HPDE6-E6E7 (cell line): ENCODE measurements around the gene RIPOR3.
"Not testable (repeated sequence)": the region's sequence is repeated elsewhere in the genome, so short reads cannot be mapped to it uniquely, and the experiment has no call there.

Experiments used
- DNase-seq: peaks from one replicate; pipeline ENCODE4 v3.0.0; 2011; ENCODE audit warnings: missing footprints; ENCODE audit errors: extremely low spot score

The RIPOR3 gene

DNA sequence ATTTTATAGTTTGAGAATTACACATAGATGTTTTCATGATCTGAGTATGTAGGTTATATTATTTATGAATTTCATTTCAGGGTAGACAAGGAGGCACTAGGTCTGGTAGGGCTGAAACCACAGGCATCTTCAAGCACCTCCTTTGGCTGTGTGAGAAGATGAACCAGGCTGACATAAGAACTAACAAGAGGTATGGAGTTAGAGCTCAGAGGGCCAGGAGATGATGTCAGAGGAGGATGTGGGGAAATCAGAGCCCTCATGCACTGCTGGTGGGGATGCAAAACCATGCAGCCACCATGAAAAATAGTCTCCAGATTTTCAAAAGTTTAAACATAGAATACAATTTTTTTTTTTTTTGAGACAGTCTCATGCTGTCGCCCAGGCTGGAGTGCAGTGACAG is 13.6 kb upstream of the RIPOR3 start:
- DNase-seq: no peak

- DNase-seq: no peak
Measured at GRCh38 chr20:50704514-50704913, 13.2 kb upstream of the RIPOR3 start.

- DNase-seq: not testable (repeated sequence)
Measured at GRCh38 chr20:50703651-50704438, 12.5 kb upstream of the RIPOR3 start.

DNA sequence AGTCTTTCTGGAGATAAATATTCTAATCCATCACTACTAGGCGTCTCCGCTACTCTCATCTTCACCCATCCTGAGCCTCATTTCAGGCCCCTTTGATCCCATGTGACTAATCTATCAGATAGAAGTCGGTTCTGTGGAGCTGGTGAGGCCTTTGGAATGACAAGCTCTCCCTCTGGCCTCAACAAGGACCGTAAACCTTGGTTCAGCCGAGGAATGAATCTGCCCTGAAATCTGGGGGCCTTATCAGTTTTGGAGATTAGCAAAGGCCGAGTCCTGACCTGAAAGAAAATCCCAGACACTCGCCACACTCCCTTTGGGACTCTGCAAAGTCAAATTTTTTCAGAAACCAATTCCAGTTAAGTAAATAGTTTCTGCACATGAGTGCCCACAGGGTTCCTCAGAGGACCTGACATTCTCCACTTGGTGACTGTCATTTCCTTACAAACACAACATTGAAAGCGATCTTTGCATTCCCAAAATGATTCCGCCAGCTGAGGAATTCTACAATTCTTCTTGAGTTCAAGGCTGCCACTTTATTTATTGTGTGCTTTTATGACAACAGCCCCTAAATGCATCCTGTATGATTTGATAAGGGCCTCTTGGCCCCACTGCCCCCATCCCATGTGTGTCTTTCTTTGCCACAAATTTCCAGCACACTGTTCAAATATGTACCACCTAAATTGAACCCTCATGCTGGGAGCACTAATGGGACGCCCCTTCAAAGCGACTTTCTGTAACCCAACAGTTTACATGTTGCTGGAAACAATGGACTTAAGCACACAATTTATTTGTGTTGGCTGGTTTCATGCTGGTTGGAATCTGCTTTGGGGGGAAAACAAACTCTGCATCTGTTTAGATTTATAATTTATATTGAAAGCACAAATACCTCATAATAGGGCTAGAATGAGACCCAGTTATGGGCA is 10.0 kb upstream of the RIPOR3 start:
- DNase-seq: no peak

DNA sequence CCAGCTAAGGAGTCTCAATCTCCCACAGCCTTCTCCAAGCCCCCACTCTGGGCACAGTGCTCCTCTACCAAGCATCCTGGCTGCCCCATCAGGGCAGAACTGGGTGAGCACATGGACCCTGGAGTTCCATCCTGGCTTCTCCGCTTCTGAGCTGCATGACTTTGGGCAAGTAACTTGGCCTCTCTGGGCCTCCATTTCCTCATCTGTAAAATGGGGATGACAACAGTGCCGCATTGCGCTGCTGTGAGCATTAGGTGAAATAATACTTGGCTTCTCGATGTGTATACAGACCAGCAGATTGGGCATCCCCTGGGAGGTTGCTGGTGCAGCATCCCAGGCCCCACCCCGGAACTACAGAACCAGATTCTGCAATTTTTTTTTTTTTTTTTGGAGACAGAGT is 8.3 kb upstream of the RIPOR3 start:
- DNase-seq: no peak

- DNase-seq: not testable (repeated sequence)
Measured at GRCh38 chr20:50698255-50698654, 6.9 kb upstream of the RIPOR3 start.

- DNase-seq: no peak
Measured at GRCh38 chr20:50695135-50695872, 4.0 kb upstream of the RIPOR3 start.

DNA sequence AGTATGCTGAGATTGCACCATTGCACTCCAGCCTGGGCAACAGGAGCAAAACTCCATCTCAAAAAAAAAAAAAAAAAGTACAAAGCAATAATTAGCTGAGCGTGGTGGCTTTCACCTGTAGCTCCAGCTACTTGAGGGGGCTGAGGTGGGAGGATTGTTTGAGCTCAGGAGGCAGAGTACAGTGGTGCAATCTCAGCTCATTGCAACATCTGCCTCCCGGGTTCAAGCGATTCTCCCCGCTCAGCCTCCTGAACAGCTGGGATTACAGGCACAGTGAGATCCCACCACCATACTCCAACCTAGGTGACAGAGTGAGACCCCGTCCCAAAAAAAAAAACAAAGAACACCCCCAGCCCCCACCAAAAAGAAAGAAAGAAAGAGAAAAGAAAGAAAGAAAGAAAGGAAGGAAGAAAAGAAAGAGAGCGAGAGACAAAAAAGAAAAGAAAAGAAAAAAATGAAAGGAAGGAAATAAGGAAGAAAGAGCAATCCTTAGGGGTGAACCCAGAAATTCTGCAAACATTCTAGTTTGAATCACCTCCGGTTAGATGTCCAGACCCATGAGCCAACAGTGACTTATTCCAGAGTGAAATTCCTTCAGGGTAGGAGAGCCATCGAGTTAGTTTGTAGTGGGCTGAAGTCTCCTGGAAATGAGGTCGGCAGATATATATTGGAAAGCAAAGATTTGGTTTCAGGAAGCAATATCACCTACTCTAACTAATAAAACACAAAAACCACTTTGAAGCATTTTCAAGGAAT is 3.2 kb upstream of the RIPOR3 start:
- no peak for DNase-seq

GRCh38 chr20:50693001-50693400 is 1.7 kb upstream of the RIPOR3 start:
- no peak for DNase-seq

GRCh38 chr20:50692552-50692933 is 1.2 kb upstream of the RIPOR3 start:
- no peak for DNase-seq

DNA sequence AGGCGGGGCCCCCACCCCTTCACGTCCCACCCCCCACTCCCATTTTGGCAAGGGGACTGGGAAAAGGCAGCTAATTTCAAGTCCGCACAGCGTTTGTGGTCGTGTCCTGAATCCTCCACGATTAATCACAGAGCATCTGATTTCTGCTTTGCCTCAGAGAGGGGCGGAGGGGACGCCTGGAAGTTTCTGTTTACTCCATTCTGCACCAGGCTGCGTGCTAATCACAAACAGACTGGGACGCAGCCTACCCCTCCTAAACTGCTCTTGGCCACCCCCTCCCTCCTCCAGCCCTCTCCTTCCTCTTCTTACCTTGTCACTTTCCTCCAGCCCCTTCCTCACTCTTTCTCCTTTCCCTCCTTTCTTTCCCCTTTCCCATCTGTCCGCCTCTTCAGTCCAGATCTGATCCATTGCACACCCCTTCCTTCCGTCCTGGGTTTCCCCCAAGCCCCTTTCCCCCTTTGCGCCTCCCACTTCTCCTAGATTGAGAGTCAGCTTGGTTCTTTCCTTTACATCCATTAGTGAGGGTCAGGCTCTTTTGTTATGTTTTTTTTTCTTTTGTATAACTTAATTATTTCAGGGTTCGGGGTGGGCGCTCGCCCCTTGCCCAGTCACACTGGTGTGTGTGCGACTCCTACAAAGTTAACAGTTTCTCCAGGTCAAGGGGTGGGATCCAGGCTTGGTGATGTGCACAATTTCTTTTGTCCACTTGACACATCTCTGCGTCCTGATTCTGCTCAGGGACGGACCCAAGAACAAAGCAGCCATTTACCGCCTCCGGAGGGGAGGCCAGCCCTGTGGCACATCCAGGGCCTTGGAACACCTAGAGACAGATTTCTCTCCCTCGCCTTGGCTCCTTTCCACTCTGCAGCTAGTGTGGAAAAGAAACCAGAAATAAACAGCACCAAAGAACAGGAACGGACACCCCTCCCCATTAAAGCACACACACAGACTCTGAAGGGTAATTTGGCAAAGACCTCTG is 520 bp upstream of the RIPOR3 start:
- no peak for DNase-seq

GRCh38 chr20:50689864-50690649 is 1.3 kb downstream of the RIPOR3 start:
- DNase-seq: no peak

GRCh38 chr20:50688256-50688975 is 2.9 kb downstream of the RIPOR3 start:
- no peak for DNase-seq

DNA sequence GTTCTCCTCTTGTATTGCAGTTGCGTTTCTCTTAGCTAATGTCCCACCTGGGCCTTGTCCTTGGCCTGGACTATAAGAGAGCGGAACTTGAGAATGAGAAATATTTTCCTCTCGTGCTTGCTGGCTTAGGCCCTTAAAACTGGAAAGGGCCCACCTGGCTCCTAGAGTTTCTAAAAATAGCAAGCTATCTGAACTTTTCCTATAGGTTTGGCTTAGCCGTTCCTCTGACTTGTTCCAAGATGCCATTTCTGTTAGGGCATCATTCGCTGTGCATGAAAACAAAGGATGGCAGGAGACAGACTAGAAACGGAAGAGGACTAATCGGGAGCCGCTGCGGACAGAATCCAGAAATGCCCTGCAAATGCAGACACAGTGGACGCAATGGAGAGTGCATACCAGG is 4.5 kb downstream of the RIPOR3 start:
- no peak for DNase-seq

DNA sequence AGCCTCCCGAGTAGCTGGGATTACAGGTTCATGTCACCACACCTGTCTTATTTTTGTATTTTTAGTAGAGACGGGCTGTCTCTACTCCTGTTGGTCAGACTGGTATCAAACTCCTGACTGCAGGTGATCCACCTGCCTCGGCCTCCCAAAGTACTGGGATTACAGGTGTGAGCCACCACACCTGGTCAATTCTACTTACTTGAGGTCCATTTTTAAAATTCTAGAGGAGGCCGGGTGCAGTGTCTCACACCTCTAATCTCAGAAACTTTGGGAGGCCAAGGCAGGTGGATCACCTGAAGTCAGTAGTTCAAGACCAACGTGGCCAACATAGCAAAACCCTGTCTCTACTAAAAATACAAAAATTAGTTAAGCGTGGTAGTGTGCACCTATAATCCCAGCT is 7.8 kb downstream of the RIPOR3 start:
- no peak for DNase-seq

GRCh38 chr20:50682947-50683530 is 8.3 kb downstream of the RIPOR3 start:
- DNase-seq: no peak

- DNase-seq: no peak
Measured at GRCh38 chr20:50682065-50682464, 9.3 kb downstream of the RIPOR3 start.

- DNase-seq: no peak
Measured at GRCh38 chr20:50681359-50682064, 9.8 kb downstream of the RIPOR3 start.
